ENCODE results near the gene DISP2.

GRCh38 chr15:40357246-40357645 lies 773 bp upstream of the DISP2 start:
- TF ChIP-seq EP300 (IDR thresholded peaks at IDR 0.05), result no peak
- TF ChIP-seq CTCF (IDR thresholded peaks at IDR 0.05), result no peak
